CD14-positive monocyte (primary cell): ENCODE data around the gene PRSS33. TPM values are rescaled to one million over a fixed set of nuclear protein-coding genes. Genes with fewer than 3 reads are reported as not detected.

ENCODE experiments used
- DNase-seq, 3 donors: peaks; one replicate each; pipeline ENCODE4 v3.0.0-alpha.2; 2011 to 2022
- H2AFZ ChIP-seq: 2 replicates; pipeline ENCODE4 v1.6.0; 2012; ENCODE audit warnings: mild to moderate bottlenecking, low read depth, low read length, inconsistent platforms; ENCODE audit not compliant: insufficient read depth, poor library complexity, severe bottlenecking
- H3K27ac ChIP-seq, 2 donors: 1 replicate in 1 of 2; 2 replicates in 1 of 2; pipeline ENCODE4 v1.5.1; 2012 to 2013; ENCODE audit warnings: low read length in 2 of 2, control low read depth in 1 of 2, inconsistent platforms in 1 of 2, low read depth in 1 of 2, mild to moderate bottlenecking in 1 of 2
- H3K27me3 ChIP-seq, 2 donors: one replicate each; pipeline versions ENCODE4 v1.6.0 to v1.6.1; 2011 to 2013; ENCODE audit warnings: low read length in 2 of 2; ENCODE audit not compliant: control insufficient read depth in 2 of 2, insufficient read depth in 2 of 2
- H3K36me3 ChIP-seq, 2 donors: replicated peaks in 1 of 2; 1 replicate in 1 of 2; 2 replicates in 1 of 2; pipeline versions ENCODE4 v1.5.1 to v1.6.1; 2012 to 2013; ENCODE audit warnings: low read length in 2 of 2, control low read depth in 1 of 2, inconsistent platforms in 1 of 2, mild to moderate bottlenecking in 1 of 2; ENCODE audit not compliant: insufficient read depth in 2 of 2, control insufficient read depth in 1 of 2
- H3K4me1 ChIP-seq, 2 donors: 1 replicate in 1 of 2; 2 replicates in 1 of 2; pipeline versions ENCODE4 v1.5.1 to v1.6.1; 2012 to 2013; ENCODE audit warnings: low read length in 2 of 2, control low read depth in 1 of 2, inconsistent platforms in 1 of 2, mild to moderate bottlenecking in 1 of 2, moderate library complexity in 1 of 2; ENCODE audit not compliant: insufficient read depth in 2 of 2, control insufficient read depth in 1 of 2
- H3K4me2 ChIP-seq: replicated peaks from 2 replicates; pipeline ENCODE3; 2012; ENCODE audit warnings: low read length, moderate library complexity, mild to moderate bottlenecking; ENCODE audit not compliant: poor library complexity, severe bottlenecking; ENCODE audit errors: extremely low read depth
- H3K4me3 ChIP-seq, 3 experiments: fragments of 200-600 bp in 1 of 3; sonication (generic) in 1 of 3; replicated peaks in 1 of 3; 1 replicate in 2 of 3; 2 replicates in 1 of 3; pipeline ENCODE4 v1.5.1; 2011 to 2013; ENCODE audit warnings: low read length in 3 of 3, mild to moderate bottlenecking in 3 of 3, control low read depth in 2 of 3, low read depth in 2 of 3, inconsistent platforms in 1 of 3, moderate library complexity in 1 of 3
- H3K79me2 ChIP-seq: 2 replicates; pipeline ENCODE4 v1.6.0; 2012; ENCODE audit warnings: mild to moderate bottlenecking, control low read depth, inconsistent platforms, low read length, moderate library complexity; ENCODE audit not compliant: insufficient read depth
- H3K9ac ChIP-seq: 2 replicates; pipeline ENCODE4 v1.6.0; 2017; ENCODE audit warnings: low read length, mild to moderate bottlenecking; ENCODE audit not compliant: insufficient read depth, poor library complexity, severe bottlenecking
- H3K9me3 ChIP-seq, 2 donors: replicated peaks in 1 of 2; 1 replicate in 1 of 2; 2 replicates in 1 of 2; pipeline versions ENCODE4 v1.5.1 to v1.6.1; 2012 to 2013; ENCODE audit warnings: low read length in 2 of 2, control low read depth in 1 of 2; ENCODE audit not compliant: control insufficient read depth in 1 of 2, insufficient read depth in 1 of 2
- H4K20me1 ChIP-seq: 2 replicates; pipeline ENCODE4 v1.6.0; 2012; ENCODE audit warnings: mild to moderate bottlenecking, low read length, control low read depth, moderate library complexity; ENCODE audit not compliant: insufficient read depth
- H3K27ac Mint-ChIP-seq, 7 donors: one replicate each; pipeline ENCODE4 v1.8.0; 2020; ENCODE audit warnings: mild to moderate bottlenecking in 7 of 7, mixed read lengths in 7 of 7, moderate library complexity in 6 of 7, inconsistent platforms in 2 of 7
- H3K27me3 Mint-ChIP-seq, 3 donors: one replicate each; pipeline ENCODE4 v1.8.0; 2021 to 2022; ENCODE audit warnings: low read depth in 3 of 3, mild to moderate bottlenecking in 3 of 3, mixed read lengths in 3 of 3, moderate library complexity in 3 of 3, inconsistent platforms in 1 of 3
- H3K36me3 Mint-ChIP-seq, 2 donors: one replicate each; pipeline ENCODE4 v1.8.0; 2020; ENCODE audit warnings: mixed read lengths in 2 of 2, inconsistent platforms in 1 of 2, mild to moderate bottlenecking in 1 of 2
- H3K4me1 Mint-ChIP-seq: one replicate; pipeline ENCODE4 v1.8.0; 2020; ENCODE audit warnings: mild to moderate bottlenecking, mixed read lengths
- H3K4me3 Mint-ChIP-seq, 2 donors: one replicate each; pipeline ENCODE4 v1.8.0; 2020; ENCODE audit warnings: mild to moderate bottlenecking in 2 of 2, mixed read lengths in 2 of 2, moderate library complexity in 1 of 2
- H3K9me3 Mint-ChIP-seq, 7 donors: one replicate each; pipeline ENCODE4 v1.8.0; 2020 to 2022; ENCODE audit warnings: mixed read lengths in 7 of 7, mild to moderate bottlenecking in 6 of 7, moderate library complexity in 6 of 7, inconsistent platforms in 2 of 7
- CTCF ChIP-seq: fragments of 200-600 bp; IDR thresholded peaks from one replicate; pipeline ENCODE4 v1.8.0; 2022; ENCODE audit warnings: antibody characterized with exemption, mild to moderate bottlenecking
- WGBS: methylation state at CpG from one replicate; pipeline ENCODE4 v1.1.5; 2013; ENCODE audit warnings: missing lambda C conversion rate; ENCODE audit not compliant: insufficient coverage; 5-methylcytosine and 5-hydroxymethylcytosine counted together
- intact Hi-C, 2 donors: fragments of 100-400 bp; cut with micrococcal nuclease; formaldehyde crosslinking; loops; one replicate each; pipeline versions ENCODE4 v1.15.0 to v1.15.1; 2023
- polyA plus RNA-seq, 3 donors: library from polyadenylated mRNA; depleted of rRNA in 1 of 3; unstranded in 2 of 3; stranded (reverse) in 1 of 3; fragments of 300-500 nt in 2 of 3; fragments of >200 nt in 1 of 3; fragmentation: Illumina TruSeq in 2 of 3; gene quantifications; 1 replicate in 2 of 3; 2 replicates in 1 of 3; pipeline ENCODE4 v1.2.3, GENCODE V29; 2012 to 2021

The PRSS33 gene
- polyA plus RNA-seq, 3 donors: 0.05 TPM; not detected in 2

- intact Hi-C loops: no loop called here
- Histone ChIP-seq H3K9ac (no peak overlapping the region), H3K27ac (no peak overlapping the region), H4K20me1 (peaks cover 21% of the 10 kb centered on the region), H3K27me3 (no peaks in the 10 kb centered on the region), H3K4me2 (no peak overlapping the region), H3K79me2 (peaks cover 31% of the 10 kb centered on the region), H3K9me3 (peaks cover 0 to 4% of the 10 kb centered on the region in 2 donors), H3K4me3 (no peak overlapping the region), H3K36me3 (no peaks in the 10 kb centered on the region), H2AFZ (no peak overlapping the region), H3K4me1 (peaks cover 24 to 26% of the 10 kb centered on the region in 2 donors)
- H3K27ac Mint-ChIP-seq: peak overlapping the region in 1 of 7 donors; percentile 7
- DNase-seq: no peak
- 100% methylated on average over 5 of the region's 6 CpGs for WGBS
- H3K4me3 Mint-ChIP-seq: no peak overlapping the region
- peaks cover 0 to 4% (median 0%) of the 10 kb centered on the region in 7 donors for H3K9me3 Mint-ChIP-seq
- H3K4me1 Mint-ChIP-seq: peaks cover 24% of the 10 kb centered on the region
- peaks cover 4 to 20% of the 10 kb centered on the region in 2 donors for H3K36me3 Mint-ChIP-seq
- TF ChIP-seq CTCF: no peak
- peaks cover 0 to 3% (median 1%) of the 10 kb centered on the region in 3 donors for H3K27me3 Mint-ChIP-seq
These were observed 37.4 kb downstream of the PRSS33 start for GRCh38 chr16:2749936-2750335.

- Histone ChIP-seq H3K9ac (no peak overlapping the region), H3K4me1 (peaks cover 19 to 21% of the 10 kb centered on the region in 2 donors), H4K20me1 (peaks cover 17% of the 10 kb centered on the region), H3K79me2 (peaks cover 27% of the 10 kb centered on the region), H3K27me3 (no peaks in the 10 kb centered on the region), H3K4me2 (no peak overlapping the region), H3K27ac (no peak overlapping the region), H2AFZ (no peak overlapping the region), H3K4me3 (no peak overlapping the region), H3K36me3 (no peaks in the 10 kb centered on the region), H3K9me3 (peaks cover 0 to 4% of the 10 kb centered on the region in 2 donors)
- 100% methylated on average over 5 of the region's 5 CpGs for WGBS
- no peak for TF ChIP-seq CTCF
- H3K4me1 Mint-ChIP-seq: peaks cover 19% of the 10 kb centered on the region
- intact Hi-C loops: no loop called here
- H3K4me3 Mint-ChIP-seq: no peak overlapping the region
- peaks cover 4 to 17% of the 10 kb centered on the region in 2 donors for H3K36me3 Mint-ChIP-seq
- no peak overlapping the region for H3K27ac Mint-ChIP-seq
- peaks cover 0 to 4% (median 1%) of the 10 kb centered on the region in 3 donors for H3K27me3 Mint-ChIP-seq
- peaks cover 0 to 4% (median 0%) of the 10 kb centered on the region in 7 donors for H3K9me3 Mint-ChIP-seq
- no peak for DNase-seq
These were observed 37.9 kb downstream of the PRSS33 start for GRCh38 chr16:2749476-2749875.
